ENCODE measurements around the gene GZMM.

DNA sequence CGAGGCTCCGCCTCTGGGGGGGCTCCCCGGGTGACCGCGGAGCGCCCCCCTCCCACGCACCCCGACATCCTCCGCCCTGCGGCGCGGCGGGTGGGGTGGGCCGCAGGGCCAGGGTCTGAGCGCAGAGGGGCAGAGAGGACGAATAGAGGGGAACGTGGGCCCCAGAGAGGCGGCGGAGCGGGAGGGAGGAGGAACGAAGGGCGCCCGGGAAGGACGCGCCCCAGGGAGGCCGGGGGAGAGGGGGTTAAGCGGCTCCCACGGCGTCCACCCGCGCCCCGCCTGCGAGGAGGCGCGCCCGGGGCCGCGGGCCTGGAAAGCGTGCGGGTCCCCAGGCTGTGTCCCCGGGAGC lies 46.9 kb downstream of the GZMM start:
- TF ChIP-seq, protein P1, sequence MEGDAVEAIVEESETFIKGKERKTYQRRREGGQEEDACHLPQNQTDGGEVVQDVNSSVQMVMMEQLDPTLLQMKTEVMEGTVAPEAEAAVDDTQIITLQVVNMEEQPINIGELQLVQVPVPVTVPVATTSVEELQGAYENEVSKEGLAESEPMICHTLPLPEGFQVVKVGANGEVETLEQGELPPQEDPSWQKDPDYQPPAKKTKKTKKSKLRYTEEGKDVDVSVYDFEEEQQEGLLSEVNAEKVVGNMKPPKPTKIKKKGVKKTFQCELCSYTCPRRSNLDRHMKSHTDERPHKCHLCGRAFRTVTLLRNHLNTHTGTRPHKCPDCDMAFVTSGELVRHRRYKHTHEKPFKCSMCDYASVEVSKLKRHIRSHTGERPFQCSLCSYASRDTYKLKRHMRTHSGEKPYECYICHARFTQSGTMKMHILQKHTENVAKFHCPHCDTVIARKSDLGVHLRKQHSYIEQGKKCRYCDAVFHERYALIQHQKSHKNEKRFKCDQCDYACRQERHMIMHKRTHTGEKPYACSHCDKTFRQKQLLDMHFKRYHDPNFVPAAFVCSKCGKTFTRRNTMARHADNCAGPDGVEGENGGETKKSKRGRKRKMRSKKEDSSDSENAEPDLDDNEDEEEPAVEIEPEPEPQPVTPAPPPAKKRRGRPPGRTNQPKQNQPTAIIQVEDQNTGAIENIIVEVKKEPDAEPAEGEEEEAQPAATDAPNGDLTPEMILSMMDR (conservative IDR thresholded peaks at IDR 0.05), result no peak
- no peak for TF ChIP-seq ZFX (IDR thresholded peaks at IDR 0.05)
